Lower leg skin (tissue), 3 donors: ENCODE data around the gene TANGO6.

Experiments used
- POLR2A ChIP-seq, 2 donors: fragments of 450-650 bp; IDR thresholded peaks; one replicate each; pipeline ENCODE4 v1.6.1; 2016 to 2017; ENCODE audit warnings: antibody characterized with exemption in 2 of 2, mild to moderate bottlenecking in 1 of 2, moderate library complexity in 1 of 2
- TF ChIP-seq, protein P1 (sequence below), 3 donors: fragments of 450-650 bp; IDR thresholded peaks; one replicate each; pipeline ENCODE4 v1.5.1; 2016; ENCODE audit warnings: antibody characterized with exemption in 3 of 3, mild to moderate bottlenecking in 3 of 3, moderate library complexity in 2 of 3

GRCh38 chr16:68898026-68898425, 54.7 kb downstream of the TANGO6 start:
- TF ChIP-seq, protein P1, sequence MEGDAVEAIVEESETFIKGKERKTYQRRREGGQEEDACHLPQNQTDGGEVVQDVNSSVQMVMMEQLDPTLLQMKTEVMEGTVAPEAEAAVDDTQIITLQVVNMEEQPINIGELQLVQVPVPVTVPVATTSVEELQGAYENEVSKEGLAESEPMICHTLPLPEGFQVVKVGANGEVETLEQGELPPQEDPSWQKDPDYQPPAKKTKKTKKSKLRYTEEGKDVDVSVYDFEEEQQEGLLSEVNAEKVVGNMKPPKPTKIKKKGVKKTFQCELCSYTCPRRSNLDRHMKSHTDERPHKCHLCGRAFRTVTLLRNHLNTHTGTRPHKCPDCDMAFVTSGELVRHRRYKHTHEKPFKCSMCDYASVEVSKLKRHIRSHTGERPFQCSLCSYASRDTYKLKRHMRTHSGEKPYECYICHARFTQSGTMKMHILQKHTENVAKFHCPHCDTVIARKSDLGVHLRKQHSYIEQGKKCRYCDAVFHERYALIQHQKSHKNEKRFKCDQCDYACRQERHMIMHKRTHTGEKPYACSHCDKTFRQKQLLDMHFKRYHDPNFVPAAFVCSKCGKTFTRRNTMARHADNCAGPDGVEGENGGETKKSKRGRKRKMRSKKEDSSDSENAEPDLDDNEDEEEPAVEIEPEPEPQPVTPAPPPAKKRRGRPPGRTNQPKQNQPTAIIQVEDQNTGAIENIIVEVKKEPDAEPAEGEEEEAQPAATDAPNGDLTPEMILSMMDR (IDR thresholded peaks at IDR 0.05) = no peak
- no peak for TF ChIP-seq POLR2A (IDR thresholded peaks at IDR 0.05)
